HEK293 (cell line): ENCODE data around the gene SLC25A24.
A peak's percentile ranks its signal among the peaks of the same experiment; 100 is the strongest.
"Not testable (repeated sequence)": the region's sequence is repeated elsewhere in the genome, so short reads cannot be mapped to it uniquely, and the experiment has no call there.

Experiments
- CTCF ChIA-PET: fragments of 350-600 bp; formaldehyde crosslinking; extraction: SDS; loops from one replicate; lab custom pipeline; 2021; ENCODE audit warnings: antibody characterized with exemption; lab: Yijun Ruan, JAX
- POLR2A ChIA-PET: fragments of 300-600 bp; formaldehyde crosslinking; extraction: SDS; loops from one replicate; lab custom pipeline; 2020; ENCODE audit warnings: antibody characterized with exemption, inconsistent platforms; lab: Yijun Ruan, JAX
- H3K27ac ChIP-seq: fragments of 200-500 bp; sonication (Bioruptor generic); 2 replicates; pipeline ENCODE4 v1.5.1; 2014; ENCODE audit warnings: low read depth, low read length, control low read depth, inconsistent platforms; ENCODE audit errors: extremely low read depth
- H3K36me3 ChIP-seq, 2 experiments: fragments of 200-500 bp in 1 of 2; sonication (Bioruptor generic) in 1 of 2; 1 replicate in 1 of 2; 2 replicates in 1 of 2; pipeline ENCODE4 v1.5.1; 2014 to 2017; ENCODE audit warnings: inconsistent platforms in 2 of 2, low read length in 2 of 2; ENCODE audit not compliant: control insufficient read depth in 2 of 2, insufficient read depth in 1 of 2
- H3K4me1 ChIP-seq: fragments of 200-500 bp; sonication (Bioruptor generic); 2 replicates; pipeline ENCODE4 v1.5.1; 2014; ENCODE audit warnings: mild to moderate bottlenecking, low read length, inconsistent platforms; ENCODE audit not compliant: control insufficient read depth, insufficient read depth
- H3K4me3 ChIP-seq: 2 replicates; pipeline ENCODE4 v1.5.1; 2011; ENCODE audit warnings: low read depth, mild to moderate bottlenecking, control low read depth, low read length, moderate library complexity
- H3K9me3 ChIP-seq: fragments of 200-500 bp; sonication (Bioruptor generic); 2 replicates; pipeline ENCODE4 v1.5.1; 2014; ENCODE audit warnings: low read depth, low read length, inconsistent platforms; ENCODE audit not compliant: control insufficient read depth, insufficient read depth
- HOXC10 ChIP-seq: sonication (generic); formaldehyde crosslinking; IDR thresholded peaks from 2 replicates; pipeline ENCODE4 v1.8.1; 2023; ENCODE audit warnings: mild to moderate bottlenecking, missing genetic modification reagents
- INSM2 ChIP-seq: fragments of 450-650 bp; formaldehyde crosslinking; IDR thresholded peaks from 2 replicates; pipeline ENCODE4 v1.5.1; 2016; ENCODE audit warnings: missing biosample characterization, missing genetic modification characterization
- KLF1 ChIP-seq: fragments of 450-650 bp; formaldehyde crosslinking; IDR thresholded peaks from 2 replicates; pipeline ENCODE4 v1.5.1; 2016; ENCODE audit warnings: missing biosample characterization, missing genetic modification characterization
- KLF17 ChIP-seq: fragments of 450-650 bp; formaldehyde crosslinking; IDR thresholded peaks from 2 replicates; pipeline ENCODE4 v1.5.1; 2016; ENCODE audit warnings: missing biosample characterization, missing genetic modification characterization
- OSR2 ChIP-seq: fragments of 450-650 bp; formaldehyde crosslinking; IDR thresholded peaks from 2 replicates; pipeline ENCODE4 v1.5.1; 2016; ENCODE audit warnings: missing biosample characterization, missing genetic modification characterization
- PATZ1 ChIP-seq: fragments of 450-650 bp; formaldehyde crosslinking; IDR thresholded peaks from 2 replicates; pipeline ENCODE4 v1.5.1; 2016; ENCODE audit warnings: missing biosample characterization, missing genetic modification characterization
- PBX3 ChIP-seq: sonication (generic); formaldehyde crosslinking; IDR thresholded peaks from 2 replicates; pipeline ENCODE4 v1.8.1; 2022; ENCODE audit warnings: mild to moderate bottlenecking, moderate library complexity, missing genetic modification reagents
- WT1 ChIP-seq: fragments of 450-650 bp; formaldehyde crosslinking; IDR thresholded peaks from 2 replicates; pipeline ENCODE4 v1.5.1; 2016; ENCODE audit warnings: missing biosample characterization, missing genetic modification characterization
- ZFP3 ChIP-seq: fragments of 450-650 bp; formaldehyde crosslinking; IDR thresholded peaks from 2 replicates; pipeline ENCODE4 v1.5.1; 2016; ENCODE audit warnings: low read depth, missing biosample characterization, missing genetic modification characterization
- ZNF169 ChIP-seq: fragments of 450-650 bp; formaldehyde crosslinking; IDR thresholded peaks from 2 replicates; pipeline ENCODE4 v1.5.1; 2016; ENCODE audit warnings: missing biosample characterization, missing genetic modification characterization
- ZNF2 ChIP-seq: fragments of 450-650 bp; formaldehyde crosslinking; IDR thresholded peaks from 2 replicates; pipeline ENCODE4 v1.5.1; 2016; ENCODE audit warnings: missing biosample characterization, missing genetic modification characterization
- ZNF26 ChIP-seq: fragments of 450-650 bp; formaldehyde crosslinking; IDR thresholded peaks from 2 replicates; pipeline ENCODE4 v1.5.1; 2016; ENCODE audit warnings: missing biosample characterization, missing genetic modification characterization
- ZNF274 ChIP-seq, 2 experiments: fragments of 200-500 bp in 1 of 2; fragments of 450-650 bp in 1 of 2; sonication (Bioruptor generic) in 1 of 2; formaldehyde crosslinking in 1 of 2; IDR thresholded peaks; 2 replicates each; pipeline versions ENCODE4 v1.5.1 to v1.6.1; 2014 to 2016; ENCODE audit warnings: borderline replicate concordance in 1 of 2, inconsistent platforms in 1 of 2, low read length in 1 of 2, missing biosample characterization in 1 of 2, missing genetic modification characterization in 1 of 2
- ZNF302 ChIP-seq: fragments of 450-650 bp; formaldehyde crosslinking; IDR thresholded peaks from 2 replicates; pipeline ENCODE4 v1.5.1; 2016; ENCODE audit warnings: missing biosample characterization, missing genetic modification characterization, low read depth
- ZNF324 ChIP-seq: fragments of 450-650 bp; formaldehyde crosslinking; IDR thresholded peaks from 2 replicates; pipeline ENCODE4 v1.5.1; 2016; ENCODE audit warnings: missing biosample characterization, missing genetic modification characterization
- ZNF416 ChIP-seq: fragments of 450-650 bp; formaldehyde crosslinking; IDR thresholded peaks from 2 replicates; pipeline ENCODE4 v1.5.1; 2016; ENCODE audit warnings: missing biosample characterization, missing genetic modification characterization
- ZNF521 ChIP-seq: fragments of 450-650 bp; formaldehyde crosslinking; IDR thresholded peaks from 2 replicates; pipeline ENCODE4 v1.5.1; 2017; ENCODE audit warnings: missing biosample characterization, mild to moderate bottlenecking, missing genetic modification characterization
- ZNF530 ChIP-seq: fragments of 450-650 bp; formaldehyde crosslinking; IDR thresholded peaks from 2 replicates; pipeline ENCODE4 v1.5.1; 2016; ENCODE audit warnings: low read depth, missing biosample characterization, missing genetic modification characterization
- ZNF585B ChIP-seq: fragments of 450-650 bp; formaldehyde crosslinking; IDR thresholded peaks from 2 replicates; pipeline ENCODE4 v1.5.1; 2016; ENCODE audit warnings: missing biosample characterization, missing genetic modification characterization
- ZNF785 ChIP-seq: fragments of 450-650 bp; formaldehyde crosslinking; IDR thresholded peaks from 2 replicates; pipeline ENCODE4 v1.5.1; 2016; ENCODE audit warnings: missing biosample characterization, missing genetic modification characterization
- ZNF837 ChIP-seq: fragments of 450-650 bp; formaldehyde crosslinking; IDR thresholded peaks from 2 replicates; pipeline ENCODE4 v1.5.1; 2016; ENCODE audit warnings: missing biosample characterization, missing genetic modification characterization

The SLC25A24 gene

GRCh38 chr1:108199781-108200686 lies at the start of gene SLC25A24 (continued):
- TF ChIP-seq KLF17 (tag by site-specific recombination): 0 out of 2 replicates have a peak, but pooled peaks have one; percentile 43
- no peak for TF ChIP-seq ZNF324
- no peak for TF ChIP-seq ZNF26 (tag by site-specific recombination)
- peak; percentile 55 for TF ChIP-seq PATZ1
- TF ChIP-seq ZNF521: no peak
- no peak for TF ChIP-seq WT1 (tag by site-specific recombination)
- TF ChIP-seq ZFP3 (tag by site-specific recombination): no peak
- TF ChIP-seq INSM2: no peak
- TF ChIP-seq HOXC10: 0 out of 2 replicates have a peak, but pooled peaks have one; percentile 71
- TF ChIP-seq ZNF837 (tag by site-specific recombination): 0 out of 2 replicates have a peak, but pooled peaks have one; percentile 40
- peak; percentile 68; the same call in 1 of the 2 replicates for TF ChIP-seq ZNF785 (tag by site-specific recombination)
- TF ChIP-seq ZNF416 (tag by site-specific recombination): no peak
- no peak for TF ChIP-seq ZNF169 (tag by site-specific recombination)
- no peak for TF ChIP-seq ZNF274 (IDR thresholded peaks at IDR 0.05; ENCODE audit: low read length)
- TF ChIP-seq ZNF274 (tag by site-specific recombination; IDR thresholded peaks at IDR 0.05; ENCODE audit: borderline replicate concordance): no peak
- no peak for TF ChIP-seq ZNF302 (tag by site-specific recombination)
- TF ChIP-seq OSR2: no peak
- no peak for TF ChIP-seq ZNF530
- TF ChIP-seq ZNF585B (tag by site-specific recombination): no peak
- peak; percentile 66; the same call in 1 of the 2 replicates for TF ChIP-seq PBX3 (CRISPR knock-in tag)
- TF ChIP-seq ZNF2 (tag by site-specific recombination): peak; percentile 59; the same call in 1 of the 2 replicates
- TF ChIP-seq KLF1 (tag by site-specific recombination): peak; percentile 75

GRCh38 chr1:108243976-108244375 lies 43.8 kb upstream of the SLC25A24 start, which contains the start of gene NBPF4:
Gene NBPF4, minus strand, starts transcription at chr1:108244076. Its CDS starts 315 bp downstream, at chr1:108243761.
- H3K4me3 ChIP-seq, H3K4me1 ChIP-seq, H3K9me3 ChIP-seq, H3K36me3 ChIP-seq, POLR2A ChIA-PET, CTCF ChIA-PET, H3K27ac ChIP-seq: not testable (repeated sequence)

GRCh38 chr1:108239426-108239825 lies 39.3 kb upstream of the SLC25A24 start:
- H3K9me3 ChIP-seq, CTCF ChIA-PET, H3K4me3 ChIP-seq, POLR2A ChIA-PET, H3K27ac ChIP-seq, H3K4me1 ChIP-seq, H3K36me3 ChIP-seq: not testable (repeated sequence)

GRCh38 chr1:108235308-108235707 lies 35.2 kb upstream of the SLC25A24 start:
- H3K4me3 ChIP-seq, POLR2A ChIA-PET, H3K27ac ChIP-seq: not testable (repeated sequence)

More at GRCh38 chr1:108235308-108235707, 35.2 kb upstream of the SLC25A24 start:
- CTCF ChIA-PET, H3K4me1 ChIP-seq, H3K36me3 ChIP-seq, H3K9me3 ChIP-seq: not testable (repeated sequence)
